ENCODE data around the gene COL4A1.
A peak's percentile ranks its signal among the peaks of the same experiment; 100 is the strongest.
"Not testable (repeated sequence)": the region's sequence is repeated elsewhere in the genome, so short reads cannot be mapped to it uniquely, and the experiment has no call there.

The COL4A1 gene

DNA sequence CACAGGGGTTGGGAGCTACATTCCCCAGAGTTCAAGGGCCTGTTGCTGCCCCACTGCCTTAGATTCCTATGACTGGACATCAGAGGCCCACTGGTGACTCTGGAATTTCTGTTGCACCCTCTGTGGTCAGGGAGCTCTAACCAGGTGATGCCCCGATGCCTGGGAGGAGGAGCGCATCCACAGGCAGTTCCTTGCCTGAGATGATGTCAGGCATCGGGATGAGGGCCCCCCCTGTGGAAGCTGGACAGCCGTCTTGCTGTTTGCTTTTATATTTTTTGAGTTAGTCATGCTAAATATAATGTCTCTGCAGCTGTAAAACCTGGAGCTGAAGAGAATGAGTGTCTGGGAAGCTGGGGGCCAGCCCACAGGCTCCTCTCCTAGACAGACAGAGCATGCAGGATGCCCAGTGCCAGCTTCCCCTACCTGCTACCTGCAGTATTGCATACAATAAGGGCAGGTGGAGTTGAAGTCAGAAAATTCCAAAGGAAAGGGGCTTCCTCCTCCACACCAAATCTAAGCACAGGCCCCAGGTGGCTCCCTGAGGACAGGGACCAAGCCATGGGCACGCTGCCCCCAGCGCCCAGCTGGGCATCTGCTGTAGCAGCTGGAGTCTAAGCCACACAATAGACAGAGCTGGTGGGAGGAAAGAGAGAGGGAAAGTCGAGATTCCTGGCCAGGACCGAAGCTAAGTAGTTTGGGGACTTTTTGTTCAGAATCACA lies 16.4 kb upstream of the COL4A1 start:
- no peak for DNase-seq (ENCODE audit: low spot score)

DNA sequence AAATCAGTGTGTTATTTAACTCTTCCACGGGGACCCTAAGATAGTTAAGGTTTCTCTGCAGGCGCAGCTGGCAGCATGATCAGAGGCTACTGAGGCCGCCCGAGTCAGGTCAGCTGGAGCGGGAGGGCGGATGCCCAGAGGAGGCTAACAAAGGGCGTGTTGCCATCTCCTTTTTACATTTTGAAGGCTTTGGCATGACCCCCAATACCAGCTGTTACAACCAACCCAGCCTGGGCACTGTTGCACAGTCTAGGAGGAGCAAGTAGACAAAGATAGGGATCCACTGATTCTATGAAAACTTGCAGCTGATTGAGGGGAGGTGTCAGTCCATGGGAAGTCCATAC lies 15.8 kb upstream of the COL4A1 start:
- no peak for DNase-seq (ENCODE audit: low spot score)

DNA sequence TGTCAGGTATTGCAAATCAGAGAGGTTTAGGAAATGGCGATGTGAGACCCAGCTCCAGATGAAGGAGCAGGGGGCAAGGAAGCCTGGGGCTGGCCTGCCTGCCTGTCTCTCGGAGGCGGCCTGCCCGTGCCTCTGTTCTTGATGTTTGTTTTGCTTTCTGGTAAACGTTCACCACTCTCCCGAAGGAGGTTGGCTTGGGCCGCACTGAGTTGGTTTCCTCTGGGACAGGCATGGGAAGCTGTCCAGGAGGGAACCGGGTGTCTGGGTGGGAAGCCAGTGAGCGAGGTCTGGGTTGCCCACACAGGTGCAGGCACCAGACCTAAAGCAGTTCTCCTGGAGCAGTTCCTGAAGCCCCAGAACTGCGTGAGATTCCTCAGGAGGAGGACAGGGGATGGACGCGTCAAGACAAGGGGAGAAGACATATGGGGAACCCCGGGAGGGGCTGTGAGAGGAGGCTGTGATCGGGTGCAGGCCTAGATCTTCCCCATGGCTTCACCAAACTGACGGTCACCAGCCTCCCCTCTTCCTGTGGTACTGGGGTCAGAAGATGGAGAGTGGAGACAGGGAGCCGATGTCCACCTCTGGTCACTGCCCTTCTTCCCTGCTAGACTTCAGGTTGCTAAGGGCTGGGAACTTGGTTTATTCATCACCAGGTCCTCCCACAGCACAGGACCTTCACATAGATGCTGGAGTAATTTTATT lies 15.3 kb upstream of the COL4A1 start:
- DNase-seq (ENCODE audit: low spot score): no peak

DNA sequence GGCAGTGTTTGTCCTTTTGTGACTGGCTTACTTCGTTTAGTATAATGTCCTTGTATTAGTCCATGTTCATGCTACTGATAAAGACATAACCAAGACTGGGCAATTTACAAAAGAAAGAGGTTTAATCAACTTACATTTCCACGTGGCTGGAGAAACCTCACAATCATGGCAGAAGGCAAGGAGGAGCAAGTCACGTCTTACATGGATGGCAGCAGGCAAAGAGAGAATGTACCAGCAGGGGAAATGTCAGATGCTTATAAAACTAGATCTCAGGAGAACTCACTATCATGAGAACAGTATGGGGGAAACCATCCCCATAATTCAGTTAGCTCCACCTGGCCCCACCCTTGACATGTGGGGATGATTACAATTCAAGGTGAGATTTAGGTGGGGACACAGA lies 14.6 kb upstream of the COL4A1 start:
- DNase-seq (ENCODE audit: low spot score): not testable (repeated sequence)

DNA sequence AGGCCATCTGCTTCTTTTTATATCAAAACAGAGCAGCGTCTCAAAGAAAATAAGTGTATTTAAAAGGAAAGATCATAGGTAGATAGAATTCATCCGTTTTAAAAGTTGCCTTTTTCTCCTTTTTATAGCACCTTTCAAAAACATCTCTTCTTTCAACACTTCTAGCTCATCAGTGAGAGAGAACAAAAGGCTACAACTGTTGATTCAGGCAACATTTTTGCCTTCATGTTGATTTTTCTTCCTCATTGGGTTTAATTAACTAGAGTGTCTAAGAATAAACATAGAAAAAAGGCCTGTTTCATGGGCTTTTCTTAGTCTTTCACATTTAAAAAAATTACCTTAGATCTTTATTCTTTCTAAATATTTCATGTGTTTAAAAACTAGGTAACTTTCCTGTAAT lies 13.7 kb upstream of the COL4A1 start:
- DNase-seq (ENCODE audit: low spot score): no peak

DNA sequence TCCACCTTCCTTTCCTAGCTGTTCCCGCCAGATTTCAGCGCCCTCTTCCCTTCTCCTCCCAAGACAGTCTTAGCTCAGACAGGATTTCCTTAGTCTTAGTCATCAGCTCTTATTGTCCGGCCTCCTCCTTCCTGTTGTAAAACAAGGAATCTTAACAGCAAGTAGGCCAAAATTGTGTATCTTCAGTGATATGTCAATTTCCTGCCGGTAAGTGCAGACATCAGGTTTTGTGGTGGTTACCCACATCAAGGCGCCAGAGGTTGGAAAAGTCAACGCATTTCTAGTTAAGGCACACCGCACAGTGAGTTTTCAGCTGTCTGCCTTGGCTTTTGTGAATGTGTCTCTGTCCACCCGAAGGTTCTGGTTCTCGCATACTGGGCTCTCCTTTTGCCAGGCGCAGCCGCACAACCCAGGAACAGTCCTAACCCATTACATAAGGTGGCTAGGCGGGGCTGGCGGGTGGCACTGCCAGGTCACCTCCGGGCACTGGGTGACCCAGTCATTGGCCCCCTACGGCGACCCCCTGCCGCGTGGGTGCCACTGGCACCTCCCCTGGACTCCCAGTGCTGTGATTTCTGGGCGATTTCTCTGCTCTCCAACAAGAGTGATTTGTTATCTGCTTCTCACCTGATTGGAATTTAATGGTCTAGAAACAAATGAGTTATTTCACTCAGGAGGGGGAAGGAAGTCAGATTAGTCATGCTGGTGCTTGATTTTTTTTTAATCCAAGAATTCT lies 13.0 kb upstream of the COL4A1 start:
- DNase-seq (ENCODE audit: low spot score): peak; percentile 95

DNA sequence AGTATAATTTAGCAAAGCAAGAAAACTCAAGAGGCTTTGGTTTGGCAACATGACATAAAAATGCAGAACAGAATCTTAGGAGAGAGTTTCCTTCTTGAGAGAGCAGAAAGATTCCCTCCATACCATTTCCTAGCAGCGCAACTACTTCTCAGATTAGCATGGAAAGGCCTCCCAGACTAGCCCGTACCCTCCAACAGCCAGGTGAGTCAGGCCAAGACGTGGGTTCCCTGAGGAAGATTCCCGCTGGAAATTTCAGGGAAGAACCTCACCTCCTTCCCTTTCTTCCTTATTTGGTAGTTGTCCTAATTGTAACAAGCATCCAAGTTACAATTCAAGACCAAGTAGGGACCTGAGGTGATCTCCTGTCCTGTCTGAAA lies 12.4 kb upstream of the COL4A1 start:
- DNase-seq (ENCODE audit: low spot score): no peak

DNA sequence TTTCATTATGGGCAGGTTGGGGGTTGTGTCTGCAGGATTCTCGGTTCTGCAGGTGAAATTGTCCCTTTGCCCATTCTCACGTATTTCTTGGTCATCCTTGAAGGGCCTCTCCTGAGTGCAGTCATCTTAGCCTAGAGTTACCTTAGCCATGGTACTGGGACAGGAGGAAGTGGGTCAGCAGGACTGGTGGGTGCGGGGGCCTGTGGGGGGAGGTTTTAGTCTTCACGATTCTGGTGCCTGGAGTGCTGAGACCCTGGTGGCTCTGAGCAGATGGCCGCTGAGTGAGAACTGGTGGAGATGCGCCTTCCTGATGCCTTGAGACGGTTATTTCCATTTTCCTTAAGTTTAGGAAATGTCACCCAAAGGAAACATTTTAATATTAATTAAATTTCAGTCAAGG lies 12.0 kb upstream of the COL4A1 start:
- DNase-seq (ENCODE audit: low spot score): no peak

DNA sequence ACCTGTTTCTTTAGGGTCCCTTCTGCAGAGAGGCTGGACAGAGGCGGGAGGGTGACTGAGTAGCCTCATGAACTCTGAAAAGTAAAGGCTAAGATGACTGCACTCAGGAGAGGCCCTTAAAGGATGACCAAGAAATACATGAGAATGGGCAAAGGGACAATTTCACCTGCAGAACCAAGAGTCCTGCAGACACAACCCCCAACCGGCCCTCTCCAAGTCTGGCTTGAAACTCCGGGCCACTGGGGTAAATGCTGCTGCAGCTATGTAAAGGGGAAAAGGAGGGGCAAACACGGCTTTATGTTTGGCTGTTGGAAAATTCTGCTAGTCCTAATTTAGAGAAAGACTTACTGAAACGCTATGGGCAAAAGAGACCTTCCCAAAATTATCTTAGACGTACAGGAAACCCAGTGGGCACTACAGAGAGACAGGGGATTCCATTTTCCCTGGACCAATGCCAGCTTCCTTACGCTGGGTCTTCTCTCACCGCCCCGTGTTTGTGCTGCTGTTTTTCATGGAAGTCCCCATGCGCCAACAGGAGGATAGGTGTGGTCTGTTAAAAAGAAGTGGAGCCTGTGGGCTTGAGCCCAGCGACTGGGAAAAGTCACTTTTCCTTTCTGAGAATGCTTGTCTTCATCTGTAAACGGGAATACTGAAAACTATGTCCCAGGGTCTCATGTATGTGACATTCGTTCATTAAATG lies 10.7 kb upstream of the COL4A1 start:
- DNase-seq (ENCODE audit: low spot score): no peak

DNA sequence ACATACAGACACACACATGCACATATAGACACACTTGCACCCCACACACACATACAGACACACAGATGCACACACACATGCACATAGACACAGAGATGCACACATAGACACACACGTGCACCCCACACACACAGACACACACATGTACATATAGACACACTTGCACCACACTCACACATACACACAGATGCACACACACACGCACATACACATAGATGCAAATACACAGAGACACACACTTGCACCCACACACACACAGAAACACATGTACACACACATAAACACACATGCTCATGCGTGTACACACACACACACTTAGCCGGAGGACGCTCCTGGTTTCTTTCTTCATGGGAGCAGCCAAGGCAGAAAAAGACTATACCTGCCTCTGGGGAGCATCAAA lies 10.1 kb upstream of the COL4A1 start:
- no peak for DNase-seq (ENCODE audit: low spot score)

DNA sequence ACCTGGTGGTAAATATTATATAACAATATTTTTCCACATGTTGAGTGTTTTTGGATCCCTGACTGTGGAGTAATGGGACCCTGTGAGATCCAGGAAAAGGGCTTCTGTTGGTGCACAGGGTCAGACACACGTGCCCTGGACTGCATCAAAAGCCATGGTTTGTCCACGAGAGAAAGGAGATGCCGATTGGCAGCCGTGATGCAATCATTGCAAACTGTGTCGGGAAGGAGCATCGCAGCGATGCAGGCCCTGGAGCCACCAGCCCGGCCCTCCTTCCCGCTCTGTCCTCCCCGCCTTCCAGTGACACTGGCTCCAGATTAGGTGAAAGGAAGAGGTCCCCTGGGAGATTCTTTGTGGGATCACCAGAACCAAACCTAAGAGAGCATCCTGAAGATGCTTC lies 9.2 kb upstream of the COL4A1 start:
- no peak for DNase-seq (ENCODE audit: low spot score)

DNA sequence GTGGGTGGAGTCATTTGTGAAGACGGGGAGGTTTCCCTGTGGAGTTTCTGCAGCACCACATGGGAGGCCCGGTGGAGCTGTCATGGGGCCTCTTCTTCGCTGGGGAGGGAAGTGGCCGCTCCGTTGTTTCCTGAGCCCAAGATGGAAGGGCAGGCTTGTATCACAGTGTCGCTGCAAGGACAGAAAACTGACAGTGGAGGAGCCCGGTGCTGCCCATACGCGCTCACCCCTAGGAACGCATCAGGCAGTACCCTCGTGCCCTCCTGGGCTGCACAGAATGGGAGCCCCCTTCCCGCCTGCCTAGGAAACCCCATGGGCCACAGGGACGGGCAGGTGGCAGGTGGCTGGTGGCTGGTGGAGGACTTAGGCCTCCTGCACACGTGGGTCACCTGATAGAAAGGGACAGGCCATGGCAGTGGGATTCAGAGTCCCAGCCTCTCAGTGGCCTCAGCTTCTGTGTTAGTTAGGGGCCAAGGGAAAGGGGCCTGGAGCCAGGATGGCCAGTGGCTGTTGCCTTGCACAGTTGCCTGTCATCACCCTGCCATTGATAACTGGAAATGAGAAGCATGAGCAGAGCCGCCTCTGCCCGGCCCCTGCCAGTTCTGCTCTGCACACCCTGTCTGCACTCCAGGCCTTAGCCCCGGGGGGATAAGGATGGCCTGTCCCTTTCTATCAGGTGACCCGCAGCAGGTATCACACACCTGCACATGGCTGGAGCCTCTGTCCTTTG lies 7.7 kb upstream of the COL4A1 start:
- DNase-seq (ENCODE audit: low spot score): no peak

DNA sequence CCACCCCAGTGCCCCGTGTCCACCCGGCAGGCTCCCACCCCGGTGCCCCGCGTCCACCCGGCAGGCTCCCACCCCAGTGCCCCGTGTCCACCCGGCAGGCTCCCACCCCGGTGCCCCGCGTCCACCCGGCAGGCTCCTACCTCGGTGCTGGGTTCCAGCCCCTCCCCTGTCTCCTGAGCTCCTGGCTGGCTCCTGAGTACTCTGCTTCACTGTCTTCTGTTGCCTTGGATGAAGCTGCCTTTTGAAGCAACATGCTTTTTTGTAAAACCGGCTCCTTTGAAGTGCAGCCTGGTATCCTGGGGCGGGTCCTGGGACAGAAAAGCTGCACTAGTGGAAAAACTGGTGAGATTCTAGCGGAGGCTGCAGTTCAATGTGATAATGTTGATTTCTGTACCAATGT lies 6.8 kb upstream of the COL4A1 start:
- DNase-seq (ENCODE audit: low spot score): not testable (repeated sequence)

DNA sequence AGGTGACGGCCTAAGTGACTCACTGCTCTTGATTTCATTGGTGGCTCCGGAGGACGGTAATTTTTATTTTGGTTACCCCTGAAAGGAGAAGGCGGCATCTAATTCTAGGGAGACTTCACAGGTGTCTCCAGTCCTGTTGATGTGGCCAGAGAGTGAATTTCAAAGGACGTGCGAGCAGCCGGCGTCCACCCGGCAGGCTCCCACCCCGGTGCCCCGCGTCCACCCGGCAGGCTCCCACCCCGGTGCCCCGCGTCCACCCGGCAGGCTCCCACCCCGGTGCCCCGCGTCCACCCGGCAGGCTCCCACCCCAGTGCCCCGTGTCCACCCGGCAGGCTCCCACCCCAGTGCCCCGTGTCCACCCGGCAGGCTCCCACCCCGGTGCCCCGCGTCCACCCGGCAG lies 6.3 kb upstream of the COL4A1 start:
- not testable (repeated sequence) for DNase-seq (ENCODE audit: low spot score)

DNA sequence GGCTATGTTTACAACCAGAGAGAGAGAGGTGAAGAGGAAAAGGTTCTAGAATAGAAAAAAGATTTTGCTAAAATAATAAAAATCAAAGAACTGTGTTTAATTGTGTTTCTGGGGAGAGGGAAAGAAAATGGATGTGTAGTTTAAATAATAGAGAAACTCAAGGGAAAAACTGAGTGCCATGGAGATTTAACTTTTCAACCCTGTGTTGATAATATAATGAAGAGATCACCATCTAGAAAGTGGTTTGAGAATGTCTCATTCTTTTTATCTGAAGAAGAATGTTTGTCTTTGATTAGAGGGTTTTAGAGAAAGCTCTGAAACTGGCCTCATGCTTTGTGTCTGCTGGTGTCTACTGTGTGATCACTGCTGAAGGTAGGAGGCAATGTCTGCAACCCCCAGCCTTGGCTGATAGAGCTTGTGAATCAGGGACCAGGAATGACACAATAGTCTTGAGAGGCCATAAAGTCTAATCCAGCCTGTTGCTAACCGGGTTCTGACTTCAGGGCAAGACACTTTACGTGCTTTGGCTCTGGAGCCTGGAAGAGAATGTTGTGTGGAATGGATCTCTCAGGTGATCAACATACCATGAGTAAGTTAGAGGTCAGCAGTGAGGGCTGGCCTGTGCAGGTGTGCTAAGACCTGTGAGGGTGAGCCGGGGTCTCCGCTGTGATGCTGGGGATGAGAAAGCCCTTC lies 5.5 kb upstream of the COL4A1 start:
- no peak for DNase-seq (ENCODE audit: low spot score)

DNA sequence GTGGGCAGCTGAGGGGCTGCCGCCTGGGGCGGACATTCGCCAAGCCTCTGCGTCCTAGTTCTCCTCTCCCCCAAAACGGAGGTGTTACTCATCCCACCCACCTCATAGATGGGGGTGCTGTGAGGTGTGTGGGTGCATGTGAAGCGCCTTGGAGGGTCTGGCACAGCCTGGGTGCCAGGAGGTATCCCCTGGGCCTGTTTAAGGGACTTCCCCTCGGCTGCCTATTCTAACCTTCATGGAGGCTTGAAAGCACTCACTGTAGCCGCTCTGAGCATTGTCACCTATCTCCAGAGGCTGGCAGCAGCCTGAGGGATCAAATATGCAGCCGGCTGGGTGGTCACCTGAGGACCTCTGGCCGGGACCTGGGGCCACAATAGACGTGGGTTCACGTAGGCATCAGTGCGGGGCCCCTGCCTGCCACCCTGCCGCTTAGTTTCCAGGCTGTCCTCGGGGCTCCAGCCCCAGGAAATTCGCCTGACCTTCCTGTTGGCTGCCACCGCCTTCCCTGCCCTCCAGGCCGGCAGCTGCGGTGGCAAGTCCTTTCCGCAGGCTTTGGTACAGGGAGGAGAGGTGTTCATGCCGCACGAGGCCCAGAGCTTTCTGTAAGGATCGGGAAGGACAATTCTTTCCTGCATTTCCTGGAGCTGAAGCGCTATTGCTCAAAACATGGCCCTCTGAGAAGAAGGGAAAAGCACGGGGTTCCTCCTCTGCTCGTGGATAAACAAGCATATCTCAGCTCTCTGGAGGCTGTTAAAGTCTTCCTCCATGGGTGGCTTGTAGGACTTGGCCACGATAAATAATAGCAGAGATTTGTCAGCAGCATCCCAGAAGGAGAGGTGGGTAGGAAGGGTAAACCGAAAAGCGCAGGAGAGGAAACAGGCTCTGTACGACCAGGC lies 4.7 kb upstream of the COL4A1 start:
- DNase-seq (ENCODE audit: low spot score): no peak

DNA sequence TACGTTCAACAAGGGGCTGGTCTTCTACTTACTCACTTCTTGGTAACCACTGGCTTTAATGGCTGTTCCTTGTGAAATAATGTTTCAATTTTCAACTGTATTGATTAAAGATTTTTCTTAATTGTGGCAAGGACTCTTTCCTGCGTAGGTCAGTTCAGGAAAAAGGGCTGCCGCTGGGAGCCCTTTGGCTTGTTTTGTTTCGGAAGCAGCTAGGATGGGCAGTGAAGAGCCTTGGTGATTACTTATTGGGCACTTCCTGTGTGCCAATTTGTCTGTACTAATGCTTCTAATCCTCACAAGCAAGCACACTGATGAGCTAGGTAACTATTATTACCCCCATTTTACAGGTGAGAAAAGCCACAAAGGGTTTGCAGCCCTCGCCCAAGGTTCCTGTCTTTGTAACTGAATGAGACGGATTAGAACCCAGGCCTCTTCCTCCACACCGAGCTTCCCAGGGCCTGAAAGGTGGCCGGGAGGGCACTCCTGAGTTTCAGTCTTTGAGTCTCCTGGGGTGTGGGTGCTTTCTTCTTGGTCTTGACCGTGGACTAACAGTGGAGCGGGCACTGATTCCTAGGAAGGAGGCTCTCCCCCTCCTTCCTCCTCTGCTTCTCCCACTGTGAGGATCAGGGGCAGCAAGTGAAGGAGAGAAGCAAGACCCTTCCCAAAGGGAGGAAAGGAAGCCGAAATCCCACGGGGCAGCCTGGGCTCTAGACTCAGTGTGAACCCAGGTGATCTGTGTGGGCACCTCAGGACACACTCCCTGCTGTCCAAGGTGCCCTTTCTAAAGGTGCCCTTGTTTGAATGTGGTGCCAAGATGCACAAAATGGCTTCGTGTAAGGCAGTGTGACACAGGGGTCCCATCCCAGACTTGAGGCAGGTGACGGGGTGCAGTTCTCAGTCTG lies 3.8 kb upstream of the COL4A1 start:
- DNase-seq (ENCODE audit: low spot score): no peak

DNA sequence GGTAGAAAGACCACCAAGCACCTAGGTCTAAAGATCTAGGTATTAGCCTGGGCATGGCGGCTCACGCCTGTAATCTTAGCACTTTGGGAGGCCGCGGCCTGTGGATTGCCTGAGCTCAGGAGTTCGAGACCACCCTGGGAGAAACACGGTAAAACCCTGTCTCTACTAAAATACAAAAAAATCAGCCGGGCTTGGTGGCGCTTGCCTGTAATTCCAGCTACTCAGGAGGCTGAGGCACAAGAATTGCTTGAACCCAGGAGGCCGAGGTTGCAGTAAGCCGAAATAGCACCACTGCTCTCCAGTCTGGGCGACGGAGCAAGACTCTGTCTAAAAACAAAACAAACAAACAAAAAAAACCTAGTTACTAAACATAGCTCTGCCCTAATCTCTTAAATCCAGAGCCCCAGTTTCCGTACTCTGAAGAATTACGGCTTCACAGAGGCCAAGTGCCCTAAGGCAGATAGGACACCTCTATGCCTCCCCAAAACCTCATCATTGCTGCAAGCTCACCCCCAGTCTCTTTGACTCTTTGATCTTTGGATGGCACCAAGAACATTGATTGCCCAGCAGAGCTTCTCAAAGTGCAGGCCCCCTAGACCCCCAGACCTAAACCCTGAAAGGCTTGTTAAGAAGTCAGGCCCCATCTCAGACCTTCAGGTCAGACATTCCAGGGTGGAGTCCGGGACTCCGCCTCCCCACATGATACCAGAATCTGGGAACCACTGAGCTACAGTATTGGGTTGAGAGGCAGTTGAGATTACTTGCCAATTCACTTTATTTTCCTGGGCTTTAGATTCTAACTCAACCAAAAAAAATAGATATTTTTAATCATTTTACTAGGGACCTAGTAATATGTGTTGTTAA lies 2.9 kb upstream of the COL4A1 start:
- no peak for DNase-seq (ENCODE audit: low spot score)
